Activated CD4-positive, alpha-beta T cell treated with anti-CD3 and anti-CD28 coated beads, Interleukin-10, Interleukin-2, amounts not matched to agents 100 ng/mL and 50 ng/mL, durations not matched to agents 16 hours and 8 hours (primary cell): Measurements from ENCODE around the gene KIRREL3.
A peak's percentile ranks its signal among the peaks of the same experiment; 100 is the strongest.

Experiments used
- DNase-seq: peaks from one replicate; pipeline ENCODE4 v3.0.0-alpha.2; 2020

KIRREL3 gene

DNA sequence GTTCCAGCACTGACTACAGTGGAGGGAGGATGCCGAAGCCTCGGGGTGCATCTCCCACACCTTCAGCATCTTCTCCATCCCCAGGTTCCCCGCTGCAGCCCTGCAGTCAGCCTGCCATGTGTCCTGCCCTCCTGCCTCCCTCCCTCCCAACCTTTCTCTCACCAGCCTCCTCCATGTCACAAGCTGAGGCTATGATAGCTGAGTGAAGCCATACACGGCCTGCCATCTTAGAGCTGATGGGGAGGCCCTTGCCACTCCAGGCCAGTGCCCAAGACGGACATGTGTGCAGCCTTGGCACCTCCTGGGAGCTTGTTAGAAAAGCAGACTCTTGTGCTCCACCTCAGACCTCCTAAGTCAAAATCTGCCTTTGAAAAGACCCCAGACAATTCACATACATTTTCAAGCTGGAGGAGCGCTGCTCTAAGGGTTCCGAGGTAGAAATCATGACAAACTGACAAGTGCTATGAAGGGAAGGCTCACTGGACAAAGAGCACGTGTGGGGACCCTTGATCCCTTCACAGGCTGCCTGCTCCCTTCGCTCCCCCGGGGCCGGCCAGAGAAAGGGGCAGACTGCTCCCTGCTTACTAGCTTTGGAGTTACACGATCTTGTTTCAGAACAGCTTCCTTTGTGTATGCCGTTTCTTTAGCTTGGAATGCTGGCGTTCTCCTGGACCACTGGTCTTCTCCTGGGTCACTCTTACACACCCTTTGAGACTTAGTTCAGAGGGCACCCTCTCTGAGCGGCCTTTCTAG is 521.2 kb downstream of the KIRREL3 start:
- DNase-seq = no peak

DNA sequence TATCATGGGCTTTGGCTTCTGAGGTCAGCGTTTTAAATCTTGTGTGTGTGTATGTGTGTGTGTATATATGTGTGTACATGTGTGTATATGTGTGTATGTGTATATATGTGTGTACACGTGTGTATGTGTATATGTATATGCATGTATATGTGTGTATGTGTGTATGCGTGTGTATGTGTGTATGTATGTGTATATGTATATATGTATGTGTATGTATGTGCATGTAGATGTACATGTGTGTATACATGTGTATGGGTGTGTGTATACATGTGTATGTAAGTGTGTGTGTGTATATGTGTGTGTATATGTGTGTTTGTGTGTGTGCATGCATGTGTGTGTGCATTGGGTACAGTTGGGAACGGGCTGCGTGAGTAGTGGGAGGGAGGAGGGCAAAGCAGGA is 522.1 kb downstream of the KIRREL3 start:
- no peak for DNase-seq

DNA sequence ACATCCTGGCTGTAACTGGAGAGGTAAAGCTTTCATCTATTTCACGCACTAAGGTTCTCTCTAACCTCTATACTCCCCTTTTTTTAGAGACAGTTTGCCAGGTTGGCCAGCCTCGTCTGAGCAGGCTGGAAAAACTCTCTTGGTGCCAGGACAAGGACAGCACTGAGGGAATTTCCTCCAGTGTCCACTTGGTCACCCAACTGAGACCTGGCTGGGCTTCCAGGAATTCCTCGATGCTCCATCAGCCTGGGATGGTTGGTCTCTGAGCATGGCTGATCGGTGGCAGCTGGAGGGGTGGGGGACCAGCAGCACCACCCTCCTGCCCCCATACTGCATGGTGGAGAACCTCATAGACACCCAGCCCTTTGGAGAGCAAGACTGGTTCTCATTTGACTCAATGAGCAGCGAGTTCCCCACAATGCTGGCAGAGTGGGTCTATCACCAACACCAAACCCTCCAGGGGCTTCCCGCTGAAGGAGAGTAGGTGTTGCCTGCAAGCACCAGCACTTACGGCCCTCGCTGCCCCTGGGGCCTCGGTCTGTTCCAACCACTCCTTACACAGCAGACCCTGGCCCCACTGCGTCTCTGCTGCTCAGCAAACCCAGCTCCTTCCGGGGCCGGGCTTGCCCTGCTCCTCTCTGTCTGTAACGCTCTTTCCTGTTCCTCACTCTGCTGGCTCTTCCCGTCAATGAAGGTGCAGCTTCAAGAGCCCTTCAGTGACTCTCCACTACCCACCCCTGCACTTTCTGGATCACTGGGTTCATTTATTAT is 522.9 kb downstream of the KIRREL3 start:
- peak; percentile 48 for DNase-seq

DNA sequence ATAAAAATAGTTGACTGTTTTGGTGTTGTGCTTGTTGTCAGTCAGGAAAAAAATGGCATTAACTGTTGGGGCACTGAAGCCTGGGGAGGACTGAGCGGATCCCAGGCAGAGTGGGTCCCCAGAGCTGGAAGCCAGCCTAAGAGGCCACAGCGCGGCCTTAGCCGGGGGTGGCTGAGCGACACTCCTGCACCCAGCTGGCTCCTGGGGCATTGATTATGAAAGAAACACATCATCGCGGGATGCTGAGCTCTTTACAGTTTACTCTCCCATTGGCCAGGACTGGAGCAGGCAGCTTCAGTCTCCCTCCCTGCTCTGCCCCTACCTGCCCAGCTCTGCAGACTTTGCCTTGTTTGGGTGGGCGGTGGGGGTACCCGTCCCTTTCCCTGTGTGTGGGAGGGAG is 523.6 kb downstream of the KIRREL3 start:
- no peak for DNase-seq

DNA sequence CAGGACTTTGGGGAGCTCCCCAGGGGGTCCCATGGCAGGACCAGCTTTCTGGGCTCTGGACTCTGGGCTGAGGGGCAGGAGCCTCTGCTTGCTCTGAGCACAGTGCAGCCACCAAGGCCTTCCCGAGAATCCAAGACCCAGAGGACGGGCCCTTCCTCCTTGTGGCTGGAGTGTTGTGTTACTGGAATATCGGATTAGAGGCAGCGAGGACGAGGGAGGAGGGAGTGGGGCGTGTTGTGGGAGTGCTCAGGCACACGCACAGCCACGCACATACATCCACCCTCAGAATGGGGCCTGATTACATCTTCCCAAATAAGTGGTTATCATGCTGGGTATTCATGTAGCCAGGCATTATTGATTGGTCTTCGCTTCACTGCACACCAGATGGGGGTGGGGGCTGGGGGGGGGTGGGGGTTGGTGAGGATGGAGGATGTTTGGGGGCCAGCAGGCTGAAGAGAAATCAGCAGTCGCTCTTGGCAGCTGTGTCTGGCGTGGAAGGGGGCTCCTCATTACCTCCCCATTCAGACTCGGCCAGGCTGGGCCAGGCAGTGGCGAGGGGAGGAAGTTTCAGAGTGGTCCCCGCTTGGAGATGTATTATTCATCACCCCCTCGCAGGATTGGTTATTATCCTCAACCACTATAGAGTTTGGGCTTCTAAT is 524.2 kb downstream of the KIRREL3 start:
- no peak for DNase-seq

DNA sequence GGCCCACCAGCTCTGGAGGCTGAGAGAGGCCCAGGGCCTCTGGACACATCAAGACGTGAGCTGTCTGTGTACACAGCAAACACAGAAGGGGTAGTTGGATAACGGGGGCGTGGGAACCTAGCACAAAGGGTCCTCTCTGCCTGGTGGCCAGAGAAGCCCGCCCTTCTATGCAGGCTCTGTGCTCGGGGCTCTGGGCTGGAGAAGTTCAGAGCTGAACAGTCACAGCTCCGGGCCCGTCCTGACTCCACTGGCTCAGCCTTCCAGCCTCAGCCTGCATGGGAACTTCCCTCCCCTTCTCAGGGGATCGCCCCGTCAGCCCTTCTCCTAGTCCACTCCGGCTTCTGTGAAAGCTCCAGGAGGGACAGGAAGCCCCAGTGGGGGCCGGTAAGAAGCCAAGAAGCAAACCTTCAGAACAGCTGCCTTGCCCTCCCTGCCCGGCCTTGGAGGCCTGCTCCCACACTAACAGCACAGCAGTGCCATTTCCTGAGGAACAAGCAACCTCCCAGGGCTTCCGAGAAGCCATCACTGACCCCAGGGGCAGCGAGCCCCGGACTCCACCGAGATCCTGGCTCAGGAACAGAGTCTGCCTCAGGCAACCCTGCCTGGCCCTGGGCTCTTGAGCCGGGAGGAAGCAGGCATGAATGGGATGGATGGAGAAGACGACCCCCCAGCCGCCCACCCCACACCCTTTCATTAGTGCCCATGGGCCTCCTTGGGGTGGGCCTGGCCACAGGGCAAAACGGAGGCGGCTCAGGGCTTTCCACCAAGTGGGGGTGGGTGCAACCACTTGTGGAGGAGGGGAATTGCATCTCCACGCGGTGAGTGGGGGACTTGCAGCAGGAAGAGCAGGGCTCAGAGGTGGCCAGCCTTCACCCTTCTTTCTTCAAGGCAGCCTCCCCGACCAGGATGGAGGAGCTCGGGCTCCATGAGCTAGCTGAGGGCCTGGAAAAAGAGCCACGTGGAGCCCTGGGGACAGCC is 525.3 kb downstream of the KIRREL3 start:
- DNase-seq = no peak

DNA sequence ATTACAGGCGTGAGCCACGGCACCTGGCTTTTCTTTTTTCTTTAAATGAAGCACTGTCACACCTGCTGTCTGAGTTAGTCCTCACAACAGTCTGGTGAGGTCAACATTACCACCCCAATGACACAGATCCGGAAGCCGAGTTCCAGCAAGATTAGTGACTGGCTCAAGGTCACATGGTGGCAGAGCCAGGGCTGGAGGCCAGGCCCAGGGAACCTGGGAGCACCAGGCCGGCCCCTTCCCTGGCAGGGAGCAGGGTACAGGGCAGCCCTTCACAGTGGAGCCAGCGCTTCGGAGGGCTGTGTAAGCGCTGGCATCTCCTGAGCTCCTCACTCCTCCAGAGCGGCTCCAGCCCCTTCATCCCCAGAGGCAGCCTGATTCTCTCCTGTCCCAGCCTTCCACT is 526.4 kb downstream of the KIRREL3 start:
- DNase-seq = no peak

DNA sequence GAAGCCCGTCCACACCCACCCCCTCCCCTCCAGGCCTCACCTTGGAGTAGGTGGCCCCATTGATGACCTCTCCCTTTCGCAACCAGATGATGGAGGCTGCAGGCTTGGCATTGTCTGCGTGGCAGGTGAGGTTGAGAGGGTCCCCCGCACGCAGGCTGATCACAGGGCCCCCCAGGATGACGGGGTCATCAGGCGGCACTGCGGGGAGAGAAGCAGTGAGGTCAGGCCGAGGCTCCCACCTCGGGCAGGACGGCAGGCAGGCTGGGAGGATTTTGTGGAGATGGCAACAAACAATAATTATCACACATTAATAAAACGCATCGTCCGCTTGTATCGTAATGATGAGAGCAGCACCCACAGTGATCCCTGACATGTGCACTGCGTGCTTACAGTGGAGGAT is 527.3 kb downstream of the KIRREL3 start:
- DNase-seq = no peak

DNA sequence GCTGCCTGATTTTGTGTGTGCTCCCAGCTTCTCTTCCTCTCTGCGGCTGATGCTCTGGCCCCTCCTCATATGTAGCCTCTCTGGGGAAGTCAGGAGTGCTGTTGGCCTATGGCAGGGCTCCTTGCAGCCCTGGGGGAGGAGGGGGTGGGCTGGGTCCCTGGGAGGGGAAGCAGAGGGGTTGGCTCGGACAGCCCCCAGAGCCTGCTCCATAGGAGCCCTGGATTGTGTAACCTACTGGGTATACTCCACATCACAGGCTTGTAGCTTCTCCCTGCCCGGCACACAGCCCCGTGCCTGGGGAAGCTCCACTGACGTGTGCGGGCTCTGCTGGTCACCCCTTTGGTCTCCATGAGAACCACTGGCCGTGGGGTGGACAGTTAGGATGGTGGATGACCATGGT is 531.3 kb downstream of the KIRREL3 start:
- no peak for DNase-seq

DNA sequence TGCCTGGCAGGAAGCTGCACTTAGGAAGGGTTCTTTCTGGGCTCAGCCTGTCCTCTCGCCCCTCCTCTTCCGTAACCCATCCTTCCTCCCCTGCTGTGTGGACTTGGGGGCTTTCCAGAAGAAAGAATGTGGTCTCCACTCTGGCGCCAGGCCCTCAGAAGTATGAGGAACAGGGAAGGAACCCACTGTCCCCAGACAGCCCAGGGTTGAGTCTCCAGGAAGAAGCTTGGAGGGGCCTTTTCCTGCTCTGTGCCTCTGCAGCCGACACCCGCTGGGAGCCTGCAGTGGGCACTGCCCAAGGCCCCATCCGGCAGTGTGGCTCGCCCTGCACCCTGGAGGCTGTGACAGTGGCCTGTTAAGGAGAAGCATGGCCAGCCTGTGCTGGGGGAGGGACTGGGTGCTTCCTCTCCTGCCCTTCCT is 532.5 kb downstream of the KIRREL3 start:
- no peak for DNase-seq

DNA sequence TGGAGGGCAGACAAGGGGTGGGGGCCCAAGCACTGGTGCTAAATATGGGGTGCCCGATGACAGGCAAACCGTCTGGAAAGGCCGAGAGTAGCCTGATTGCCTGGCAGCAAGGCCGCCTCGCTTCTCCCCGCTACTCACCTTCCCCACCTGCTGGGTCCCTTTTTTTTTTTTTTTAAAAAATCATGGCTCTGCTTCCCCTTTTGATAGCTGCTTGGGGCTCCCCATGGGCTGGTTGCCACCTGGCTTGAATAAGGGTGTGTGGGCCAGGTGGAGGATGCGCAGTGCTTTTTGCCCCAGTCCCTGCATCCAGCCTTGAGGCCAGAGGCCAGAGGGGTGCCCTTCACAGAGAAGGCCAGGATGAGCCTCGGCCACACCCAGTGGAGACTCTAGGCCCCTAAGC is 533.1 kb downstream of the KIRREL3 start:
- DNase-seq = no peak

DNA sequence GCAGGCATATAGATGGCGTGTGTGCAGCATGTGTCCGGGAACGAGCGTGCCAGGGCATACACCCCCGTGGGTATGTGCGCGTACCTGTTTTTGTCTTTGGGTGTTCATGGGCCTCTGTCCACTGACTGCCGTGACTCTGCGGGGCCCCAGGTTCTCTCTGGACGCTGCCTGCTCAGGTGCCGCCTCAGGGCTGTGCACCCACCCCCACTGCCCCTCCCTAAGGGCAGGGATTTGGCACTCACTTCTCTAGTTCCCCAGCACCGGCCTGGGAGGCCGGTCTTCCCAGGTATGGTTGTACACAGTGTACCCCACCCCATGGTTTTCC is 533.6 kb downstream of the KIRREL3 start:
- no peak for DNase-seq

DNA sequence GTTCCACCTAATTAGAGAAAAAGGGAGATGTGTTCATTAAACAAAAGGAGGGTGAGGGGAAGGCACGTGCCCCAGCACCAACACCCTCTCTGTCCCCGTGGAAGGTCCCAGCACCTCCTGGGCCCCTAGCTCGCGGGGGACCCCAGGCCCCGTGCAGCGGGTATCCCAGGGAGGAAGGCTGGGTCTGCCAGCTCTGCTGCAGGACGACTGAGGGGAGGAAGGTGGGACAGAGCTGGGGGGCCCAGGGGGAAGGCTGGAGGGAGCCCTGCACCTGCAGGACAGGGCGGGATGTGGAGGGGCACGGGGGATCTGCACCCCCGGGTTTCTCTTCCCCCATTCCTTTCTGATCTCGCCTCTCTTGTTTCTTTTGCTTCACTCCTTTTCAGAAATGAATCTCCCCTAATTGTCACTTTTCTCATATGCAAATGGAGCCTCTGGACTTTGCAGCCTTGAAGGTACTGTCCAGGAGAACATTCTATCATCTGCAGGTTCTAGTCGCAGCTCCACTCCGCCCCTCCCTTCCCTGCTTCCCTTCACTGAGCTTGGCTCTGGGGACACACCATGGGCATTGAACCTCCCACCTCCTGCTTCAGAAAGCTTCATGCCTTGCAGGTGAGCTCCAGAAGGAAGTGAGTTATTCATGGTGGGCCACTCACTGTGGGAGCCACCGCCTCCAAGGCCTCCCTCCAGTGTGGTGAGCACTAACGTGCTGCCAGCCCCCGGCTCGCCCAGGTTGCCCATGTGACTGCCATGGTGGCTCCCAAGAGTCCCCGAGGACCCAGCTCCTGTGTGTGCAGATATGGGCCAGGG is 534.1 kb downstream of the KIRREL3 start:
- no peak for DNase-seq

DNA sequence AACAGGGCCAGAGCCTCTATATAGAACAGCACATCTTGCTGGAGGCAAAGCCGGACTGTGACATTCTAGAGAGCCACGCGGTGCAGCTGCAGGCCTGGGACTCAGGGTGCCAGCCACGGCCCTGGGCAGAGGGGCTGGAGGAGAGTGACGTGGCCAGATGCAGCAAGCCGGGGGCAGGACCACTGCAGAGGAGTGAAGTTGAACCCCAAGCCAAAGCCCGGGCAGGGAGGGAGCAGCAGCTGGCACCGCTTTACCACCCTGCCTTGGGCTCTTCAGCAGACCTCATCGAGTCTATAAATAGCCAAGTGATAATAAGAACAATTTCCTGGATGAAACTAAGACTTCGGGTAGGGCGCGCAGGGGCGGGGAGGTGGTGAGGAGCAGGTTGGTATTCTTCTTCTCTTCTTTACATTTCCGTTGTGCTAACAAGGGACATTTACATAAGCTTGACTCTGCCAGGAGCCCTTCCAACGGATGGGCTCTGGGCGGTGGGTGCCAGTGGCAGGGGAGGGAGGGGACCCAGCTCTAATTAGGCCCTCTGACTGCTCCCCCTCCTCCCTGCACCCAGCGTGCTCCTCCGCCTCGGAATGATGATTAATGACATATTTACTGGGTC is 534.9 kb downstream of the KIRREL3 start:
- DNase-seq = peak; percentile 41

DNA sequence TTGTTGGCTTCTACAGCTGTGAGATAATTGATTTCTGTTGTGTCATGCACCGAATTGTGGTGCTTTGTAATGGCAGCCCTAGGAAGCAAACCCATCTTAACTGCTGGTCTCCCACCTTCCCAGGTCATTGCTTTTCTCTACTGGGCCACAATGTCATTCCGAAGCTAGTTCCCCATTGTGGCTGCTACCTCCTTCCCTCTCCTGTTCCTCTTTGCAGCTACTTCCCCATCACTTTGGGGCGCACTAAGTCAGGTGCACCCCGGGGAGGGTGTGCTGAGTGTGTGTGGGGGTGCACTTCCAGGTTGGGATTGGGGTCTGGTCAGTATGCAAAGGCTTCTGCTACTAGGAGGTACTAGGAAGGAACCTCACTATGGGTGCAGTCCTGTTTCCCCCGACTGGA is 535.8 kb downstream of the KIRREL3 start:
- DNase-seq = no peak

DNA sequence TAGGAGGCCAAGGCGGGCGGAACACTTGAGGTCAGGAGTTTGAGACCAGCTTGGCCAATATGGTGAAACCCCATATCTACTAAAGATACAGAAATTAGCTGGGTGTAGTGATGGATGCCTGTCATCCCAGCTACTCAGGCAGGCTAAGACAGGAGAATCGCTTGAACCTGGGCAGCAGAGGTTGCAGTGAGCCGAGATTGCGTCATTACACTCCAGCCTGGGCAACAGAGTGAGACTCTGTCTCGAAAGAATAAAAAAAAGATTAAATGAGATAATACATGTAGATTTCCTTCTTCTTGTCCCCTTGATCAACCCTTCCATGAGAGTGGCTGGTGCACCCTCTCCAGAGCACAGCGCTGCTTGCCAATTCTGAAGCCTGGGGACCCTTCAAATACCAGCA is 538.1 kb downstream of the KIRREL3 start:
- DNase-seq = no peak

DNA sequence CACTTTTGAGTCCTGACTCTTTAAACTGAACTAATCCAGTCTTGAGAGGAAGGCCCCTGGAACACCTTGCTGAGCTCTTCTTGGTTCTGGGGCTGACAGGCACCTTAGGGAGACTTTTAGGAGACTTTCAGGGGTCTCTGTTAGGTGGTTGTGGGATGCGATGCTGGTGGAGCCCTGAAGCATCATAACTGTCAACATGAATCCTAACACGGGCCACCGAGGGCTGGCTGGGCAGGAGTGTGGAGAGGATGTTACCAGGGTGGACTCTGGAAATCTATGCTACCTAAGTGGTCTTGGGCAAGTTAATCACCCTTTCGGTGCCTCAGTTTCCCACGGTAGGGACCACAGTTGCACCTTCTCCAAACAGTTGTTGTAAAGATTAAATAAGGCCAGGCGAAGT is 538.6 kb downstream of the KIRREL3 start:
- no peak for DNase-seq

DNA sequence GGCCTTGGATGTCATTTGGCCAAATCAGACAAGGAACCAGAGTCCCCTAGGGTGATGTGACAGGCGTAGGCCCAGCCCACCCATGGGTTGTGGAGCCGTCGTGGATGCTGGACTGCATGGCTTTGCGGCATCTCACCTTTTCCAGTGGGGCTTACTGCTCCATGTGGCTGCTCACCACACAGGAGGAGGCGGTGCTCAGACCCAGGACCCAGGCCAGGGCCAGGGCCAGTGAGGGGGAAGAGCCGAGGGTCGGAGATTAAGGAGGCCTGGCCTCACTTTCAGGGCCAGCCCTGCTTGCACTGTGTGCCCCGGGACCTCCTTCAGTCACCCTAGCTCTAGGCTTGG is 539.5 kb downstream of the KIRREL3 start:
- no peak for DNase-seq

DNA sequence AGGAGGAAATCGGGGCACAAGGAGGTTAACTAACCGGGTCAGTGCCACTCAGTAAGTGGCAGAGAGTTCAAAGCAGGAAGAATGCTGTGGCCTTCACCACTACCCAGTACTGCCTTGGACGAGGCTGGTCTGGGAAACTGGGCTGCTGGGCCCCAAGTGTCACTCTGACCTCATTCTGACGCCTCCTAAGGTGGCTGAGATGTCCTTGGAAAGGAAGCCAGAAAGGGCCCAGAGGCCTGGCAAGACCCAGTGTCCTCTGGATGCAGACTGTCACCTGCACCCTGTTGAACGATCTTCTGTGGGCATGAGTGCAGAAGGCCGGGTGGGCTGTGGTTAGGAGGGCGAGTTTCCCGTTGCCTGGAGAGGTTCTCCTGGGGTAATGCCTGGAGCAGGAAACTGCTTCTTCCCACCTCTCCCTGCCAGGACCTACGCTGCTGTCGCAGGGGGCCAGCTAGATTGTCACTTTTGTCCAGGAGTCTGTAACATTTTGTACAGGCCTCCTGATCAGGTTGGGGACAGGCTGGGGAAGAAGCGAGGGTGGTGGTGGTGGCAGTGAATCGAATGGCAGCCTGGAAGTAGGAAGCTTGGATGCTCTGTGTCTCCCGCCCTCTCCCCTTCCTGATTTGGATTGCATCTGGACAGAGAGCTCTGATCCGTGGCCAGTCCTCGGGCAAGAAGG is 540.0 kb downstream of the KIRREL3 start:
- no peak for DNase-seq

DNA sequence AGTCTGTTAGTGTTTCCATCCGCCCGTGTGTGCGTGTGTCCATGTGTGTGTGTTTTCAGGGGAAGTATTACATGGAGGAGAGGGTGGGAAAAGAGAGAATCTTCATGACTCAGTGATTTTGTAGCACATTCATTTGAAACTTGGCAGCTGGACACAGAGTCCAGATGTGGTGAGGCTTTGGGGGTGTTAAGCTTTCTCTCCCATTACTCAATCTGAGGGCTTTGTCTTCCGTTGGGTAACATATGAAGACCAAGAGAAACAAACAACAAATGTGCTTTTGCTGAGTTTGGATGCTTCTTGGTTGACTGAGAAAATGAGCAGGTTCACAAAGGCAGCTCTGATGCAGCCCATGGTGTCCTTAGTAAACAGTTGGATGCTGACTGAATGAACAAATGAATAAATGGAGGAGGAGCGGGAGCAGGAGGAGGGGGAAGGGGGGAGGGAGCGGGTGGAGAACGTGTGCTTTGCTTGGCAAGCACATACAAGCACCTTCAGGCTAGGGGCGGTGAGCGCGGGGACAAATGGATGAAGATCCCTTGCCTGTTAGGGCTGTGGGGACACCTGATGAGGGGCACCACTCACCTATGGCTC is 540.8 kb downstream of the KIRREL3 start:
- no peak for DNase-seq

DNA sequence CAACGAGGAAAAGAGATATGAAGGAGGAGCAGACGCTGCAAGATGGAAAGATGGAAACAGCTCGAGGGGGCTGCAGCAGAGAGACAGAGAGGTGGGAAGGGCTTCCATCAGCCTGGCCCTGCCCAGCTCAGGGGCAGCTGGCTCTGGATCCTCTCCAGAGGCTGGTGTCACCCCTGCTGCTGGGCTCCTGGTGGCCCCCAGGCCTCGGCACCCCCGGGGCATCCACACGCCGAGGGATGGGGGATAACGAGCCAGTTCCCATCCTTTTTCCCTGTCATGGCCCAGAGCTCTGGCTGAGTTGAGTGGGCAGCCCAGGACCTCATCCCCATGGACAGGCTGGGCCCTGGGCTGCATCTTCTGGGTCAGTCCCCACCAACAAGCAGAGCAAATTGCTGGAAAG is 542.8 kb downstream of the KIRREL3 start:
- DNase-seq = no peak
